HuH-7.5 (cell line): Measurements from ENCODE around the gene PLVAP.
"Not testable (repeated sequence)": the region's sequence is repeated elsewhere in the genome, so short reads cannot be mapped to it uniquely, and the experiment has no call there.

Experiments
- DNase-seq: peaks from one replicate; pipeline ENCODE4 v3.0.0; 2011; ENCODE audit warnings: low spot score

The PLVAP gene

DNA sequence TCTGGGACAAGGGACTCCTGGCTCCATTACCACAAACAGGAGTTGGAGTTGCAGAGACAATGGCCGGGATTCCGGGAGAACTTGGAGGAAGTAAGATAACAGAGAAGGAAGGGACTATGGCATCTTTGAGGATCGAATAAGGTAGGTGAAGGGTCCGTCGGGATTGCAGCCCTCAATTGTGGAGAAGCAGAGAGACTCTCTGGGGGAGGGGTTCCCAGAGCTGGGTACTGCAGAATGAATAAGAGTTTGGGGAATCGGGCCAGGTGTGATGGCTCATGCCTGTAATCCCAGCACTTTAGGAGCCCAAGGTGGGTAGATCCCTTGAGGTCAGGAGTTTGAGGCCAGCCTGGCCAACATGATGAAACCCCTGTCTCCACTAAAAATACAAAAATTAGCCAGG lies 24.5 kb upstream of the PLVAP start:
- no peak for DNase-seq

DNA sequence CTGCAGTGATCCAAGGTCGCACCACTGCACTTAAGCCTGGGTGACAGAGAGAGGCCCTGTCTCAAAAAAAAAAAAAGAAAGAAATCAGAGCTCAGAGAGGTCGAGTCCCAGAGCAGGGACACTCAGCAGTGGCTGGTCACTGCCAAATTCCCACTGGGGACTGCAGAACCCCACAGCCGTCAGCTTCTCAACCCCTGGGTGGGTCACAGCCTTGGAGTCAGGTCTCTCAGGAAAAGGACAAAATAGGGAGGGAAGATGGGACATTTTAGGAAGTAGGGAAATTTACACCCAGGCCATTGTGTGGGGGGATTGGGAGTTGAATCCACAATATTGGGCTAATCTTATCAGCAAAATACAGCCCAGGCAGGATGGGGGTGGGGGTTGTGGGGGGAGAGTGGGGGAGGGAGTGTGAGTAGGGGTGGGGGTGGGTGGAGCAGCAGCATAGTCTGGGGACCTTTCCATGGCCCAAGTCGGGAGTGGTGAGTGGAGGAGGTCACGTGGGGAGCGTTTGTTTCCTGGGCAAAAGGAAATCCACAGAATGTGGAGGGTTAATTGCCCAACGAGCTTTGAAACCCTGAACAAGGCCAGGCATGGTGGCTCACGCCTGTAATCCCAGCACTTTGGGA lies 21.9 kb upstream of the PLVAP start:
- peak; percentile 9 for DNase-seq

DNA sequence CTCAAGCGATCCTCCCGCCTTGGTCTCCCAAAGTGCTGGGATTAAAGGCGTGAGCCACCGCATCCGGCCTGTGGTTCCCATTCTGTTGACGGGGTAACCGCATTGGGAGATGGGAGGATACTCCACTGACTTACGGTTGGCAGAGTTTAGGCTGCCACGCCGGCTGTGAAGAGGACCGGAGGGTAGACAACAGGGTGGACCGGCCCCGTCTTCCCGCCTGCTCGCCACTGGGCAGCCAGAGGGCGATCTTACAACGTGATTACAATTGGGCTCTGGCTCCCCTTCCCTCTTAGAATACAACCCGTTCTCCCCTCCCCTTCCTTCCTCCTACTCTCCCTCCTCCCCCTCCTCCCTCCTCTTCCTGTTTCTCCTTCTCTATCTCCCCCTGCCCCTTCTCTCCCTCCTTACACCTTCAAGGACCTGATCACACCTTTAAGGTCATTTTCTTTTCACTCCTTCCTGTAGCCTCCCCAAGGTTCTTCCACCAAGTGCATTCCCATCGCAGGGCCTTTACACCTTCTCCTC lies 17.8 kb upstream of the PLVAP start:
- no peak for DNase-seq

DNA sequence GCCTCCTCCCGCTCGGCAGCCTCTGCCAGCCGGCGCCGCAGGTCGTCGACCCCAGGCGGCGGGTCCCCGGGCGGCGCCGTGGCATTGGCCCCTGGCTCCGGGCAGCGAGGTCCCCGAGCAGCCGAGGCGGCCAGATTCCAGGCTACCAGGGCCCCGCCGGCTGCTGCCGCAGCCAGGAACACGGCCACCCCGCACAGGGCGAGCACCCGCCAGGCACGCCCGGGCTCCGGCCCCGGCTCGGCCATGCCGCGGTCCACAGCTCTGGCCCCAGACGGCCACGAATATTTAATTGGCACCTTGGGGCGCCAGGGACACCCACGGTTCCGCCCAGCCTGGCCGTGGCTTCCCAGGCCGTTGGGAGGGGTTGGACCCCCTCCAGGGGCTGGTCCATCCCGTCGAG lies 16.8 kb upstream of the PLVAP start, which contains the start of gene CCDC194:
TSS of gene CCDC194 (minus strand) at position 283 of the 400 bp plus-strand sequence. CDS start at position 245, 38 bp downstream.
- no peak for DNase-seq

DNA sequence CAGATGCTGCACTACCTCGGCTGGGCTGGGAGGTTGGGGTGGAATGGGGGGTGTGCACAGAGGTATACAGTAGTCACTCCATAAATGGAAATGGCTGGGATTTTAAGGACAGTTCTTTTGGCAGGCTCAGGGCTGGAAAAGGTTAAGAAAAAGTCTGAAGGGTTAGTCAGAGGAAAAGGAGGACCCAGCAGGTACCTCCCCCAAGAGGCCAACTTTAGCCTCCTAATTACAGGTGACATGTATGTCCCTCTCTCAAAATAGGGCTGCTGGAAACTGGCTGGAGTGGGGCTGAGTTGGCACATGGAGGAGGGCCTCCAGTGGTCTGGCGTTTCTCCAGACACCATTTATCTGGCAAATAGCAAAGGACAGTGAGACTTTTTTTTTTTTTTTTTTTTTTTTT lies 15.9 kb upstream of the PLVAP start:
- no peak for DNase-seq

DNA sequence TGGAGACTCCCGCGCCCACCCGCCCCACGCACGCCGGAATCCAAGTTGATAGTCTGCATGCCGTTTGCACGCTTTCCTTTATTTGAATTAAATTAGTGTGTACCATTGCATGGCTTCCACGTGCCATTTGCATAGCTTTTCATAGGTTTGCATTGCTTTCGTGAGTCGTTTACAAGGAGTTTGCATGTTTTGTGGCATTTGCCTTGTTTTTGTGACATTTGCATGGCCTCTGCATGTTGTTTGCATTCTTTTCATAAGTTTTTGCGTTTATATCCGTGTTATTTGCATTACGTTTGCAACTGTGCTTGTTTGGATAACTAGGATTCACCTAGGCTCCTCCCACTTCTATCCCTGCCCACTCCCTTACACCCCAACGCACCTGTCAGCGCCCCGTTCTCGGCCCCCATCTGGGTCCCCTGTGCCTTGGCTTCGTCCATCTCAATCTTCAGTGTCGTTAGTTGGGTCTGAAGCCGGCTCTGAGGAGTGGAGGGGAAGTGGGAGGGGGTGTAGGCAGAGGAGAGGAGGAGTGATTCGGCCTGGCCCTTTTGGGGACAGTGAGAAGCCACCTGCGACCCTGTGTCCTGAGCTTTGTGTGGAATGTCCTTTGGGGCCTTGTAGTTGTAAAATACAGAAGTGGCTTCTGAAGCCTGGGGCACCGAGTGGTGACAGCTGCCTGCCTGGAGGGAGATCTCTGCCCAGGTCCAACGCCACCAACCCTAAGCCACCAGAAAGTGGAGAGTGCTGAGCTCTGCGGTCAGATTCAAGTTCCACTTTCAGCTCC lies 14.4 kb upstream of the PLVAP start:
- DNase-seq = peak; percentile 58

DNA sequence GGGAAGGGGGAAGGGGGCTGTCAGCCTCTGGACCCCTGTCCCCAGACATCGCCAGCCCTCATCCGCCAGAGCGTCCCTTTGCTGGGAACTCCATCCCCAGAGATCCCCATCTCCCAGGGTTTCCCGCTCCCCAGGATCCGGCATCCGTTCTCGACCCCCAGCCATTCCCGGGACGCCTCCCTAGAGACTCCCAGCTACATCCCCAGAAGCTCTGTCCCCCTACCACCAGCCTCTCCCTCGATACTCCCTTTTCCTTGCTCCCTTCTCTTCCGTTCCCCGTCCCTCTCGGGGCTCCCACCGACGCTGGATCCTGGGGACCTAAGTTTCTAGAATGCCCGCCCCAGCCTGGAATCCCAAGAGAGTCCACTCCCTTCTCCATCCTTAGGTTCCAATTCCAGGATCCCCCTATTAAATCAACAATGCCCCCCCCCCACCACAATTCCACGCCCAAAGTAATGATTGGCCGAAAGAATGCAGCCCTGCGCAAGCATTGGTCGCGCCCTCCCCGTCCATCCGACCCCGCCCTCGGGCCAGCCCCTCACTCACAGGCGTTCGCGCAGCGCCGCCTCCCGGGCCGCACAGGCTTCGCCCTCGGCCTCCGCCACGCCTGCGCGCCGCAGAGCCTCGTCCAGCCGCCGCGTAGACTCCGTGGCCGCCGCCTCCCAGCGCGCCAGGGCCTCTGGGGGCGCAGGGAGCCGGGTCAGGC lies 13.7 kb upstream of the PLVAP start:
- peak; percentile 98 for DNase-seq

DNA sequence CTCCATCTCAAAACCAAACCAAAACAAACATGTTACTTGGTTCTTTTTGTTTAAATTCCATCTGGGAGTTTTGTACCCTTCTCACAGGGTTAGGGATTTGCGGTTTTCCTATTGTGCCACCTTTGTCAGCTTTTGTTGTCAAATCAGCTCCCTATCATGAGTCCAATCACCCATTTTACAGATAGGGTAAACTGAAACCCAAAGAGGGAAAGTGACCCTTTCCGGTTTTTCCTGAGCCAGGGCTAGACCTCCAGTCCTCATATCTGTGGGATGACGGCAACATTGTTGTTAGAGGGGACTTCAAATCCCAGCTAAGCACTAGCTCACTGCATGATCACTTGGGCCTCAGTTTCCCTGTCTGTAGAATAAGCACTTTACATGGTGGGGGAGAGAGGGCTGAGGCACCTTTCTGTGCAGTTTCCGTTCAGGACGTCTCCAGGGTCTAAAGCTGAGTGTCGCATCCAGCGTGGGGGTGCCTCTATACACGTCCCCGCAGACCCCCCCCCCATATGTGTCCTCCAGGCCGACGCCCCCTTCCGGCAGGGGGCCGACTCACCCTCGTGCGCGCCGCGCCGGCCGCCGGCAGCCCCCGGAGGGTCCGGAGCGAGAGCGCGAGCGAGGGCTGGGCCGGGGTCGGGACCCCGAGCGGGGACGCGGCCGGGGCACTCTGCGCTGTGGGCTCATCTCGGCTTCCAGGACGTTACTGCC lies 13.0 kb upstream of the PLVAP start:
- DNase-seq = no peak

DNA sequence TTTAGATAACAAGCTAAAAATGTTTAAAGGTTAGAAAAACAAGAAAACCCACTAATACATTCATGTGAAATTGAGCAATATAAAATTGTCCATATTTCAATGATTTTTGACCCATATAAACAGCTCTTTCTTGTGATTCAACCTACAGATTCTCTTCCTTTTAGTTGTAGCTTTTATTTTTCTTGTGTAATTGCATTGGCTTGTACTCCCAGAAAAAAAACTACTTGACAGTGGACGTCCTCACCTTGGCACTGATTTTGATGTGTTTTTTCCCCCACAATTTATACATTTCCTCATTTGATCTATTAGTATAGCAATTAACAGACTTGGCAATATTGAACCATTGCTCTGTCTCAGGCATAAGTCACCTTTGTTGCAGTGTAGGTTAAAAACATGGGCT lies 12.1 kb upstream of the PLVAP start:
- no peak for DNase-seq

DNA sequence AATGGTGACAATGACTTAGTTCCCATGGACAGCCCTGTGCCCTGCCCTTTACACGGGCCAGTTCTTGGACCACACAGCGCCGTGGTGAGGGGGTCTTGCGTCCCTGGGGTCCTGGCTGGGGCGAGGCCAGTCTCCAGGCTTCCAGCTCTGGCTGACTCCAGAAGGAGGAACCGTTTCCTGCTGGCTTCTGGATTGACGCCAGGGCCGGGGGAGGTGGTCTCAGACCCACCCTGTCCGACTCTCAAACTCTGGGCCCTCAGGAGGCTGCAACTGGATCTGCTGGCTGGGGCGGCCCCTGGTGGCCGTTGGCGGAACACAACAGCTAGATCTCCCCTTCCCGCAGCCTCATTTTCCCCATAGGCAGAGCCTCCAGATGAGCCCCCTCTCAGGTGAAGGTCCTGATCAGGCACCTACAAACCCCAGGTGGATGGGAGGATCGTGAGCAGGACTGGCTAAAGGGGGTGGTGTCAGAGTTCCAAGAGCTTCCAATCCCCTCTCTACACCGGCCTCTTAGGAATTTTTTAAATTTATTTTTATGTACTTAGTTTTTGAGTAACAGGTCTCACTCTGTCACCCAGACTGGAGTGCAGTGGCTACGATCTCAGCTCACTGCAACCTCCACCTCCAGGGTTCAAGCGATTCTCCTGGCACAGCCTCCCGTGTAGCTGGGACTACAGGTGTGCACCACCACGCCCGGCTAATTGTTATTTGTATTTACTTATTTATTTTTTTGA lies 8.9 kb upstream of the PLVAP start:
- DNase-seq = peak; percentile 80

DNA sequence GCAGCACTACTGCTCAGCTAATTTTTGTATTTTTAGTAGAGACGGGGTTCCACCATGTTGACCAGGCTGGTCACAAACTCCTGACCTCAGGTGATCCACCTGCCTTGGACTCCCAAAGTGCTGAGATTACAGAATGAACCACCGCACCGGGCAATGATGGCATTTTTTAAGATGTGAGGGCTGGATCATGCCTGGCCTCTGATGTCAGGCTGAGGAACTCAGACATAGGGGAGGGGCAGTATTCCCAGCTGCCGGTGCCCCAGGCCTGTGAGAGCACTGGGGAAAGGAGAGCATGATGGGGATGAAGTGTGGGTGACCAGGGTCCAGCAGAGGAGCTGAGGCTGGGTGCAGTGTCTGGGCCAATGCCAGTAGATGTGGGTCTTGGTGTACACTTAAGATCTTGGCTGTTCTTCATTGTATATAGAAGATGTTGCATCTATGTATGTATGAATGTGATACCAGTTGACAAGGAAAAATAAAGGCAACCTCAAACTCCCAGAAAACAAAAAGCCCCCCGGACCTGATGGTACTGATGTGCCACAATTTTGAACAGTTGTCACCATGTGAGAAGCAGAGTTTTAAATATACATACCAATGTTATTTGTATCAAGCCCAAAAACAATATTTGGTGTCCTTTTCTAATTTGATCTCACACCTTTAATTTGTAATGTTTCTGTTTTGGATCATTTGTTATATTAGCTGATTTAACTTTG lies 3.4 kb upstream of the PLVAP start:
- DNase-seq = no peak

DNA sequence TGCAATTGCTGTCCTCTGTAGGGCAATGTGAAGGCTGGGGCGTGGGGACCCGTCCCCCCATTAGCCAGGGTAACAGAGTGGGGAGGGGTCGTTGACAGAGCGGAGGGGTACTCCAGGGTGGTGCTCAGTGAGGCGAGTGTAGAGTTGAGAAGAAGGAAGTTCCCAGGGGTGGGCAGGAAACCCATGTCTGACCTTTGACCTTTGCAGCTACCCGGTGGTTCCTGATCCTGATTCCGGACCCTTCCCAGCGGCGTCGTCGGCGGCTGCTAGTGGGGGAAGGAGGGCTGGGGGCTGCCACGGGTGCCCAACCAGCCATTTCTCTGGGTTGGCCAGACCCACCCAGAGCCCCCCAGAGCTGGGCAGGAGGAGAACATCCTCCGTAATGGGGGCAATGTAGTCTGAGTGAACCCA lies 2.1 kb upstream of the PLVAP start:
- DNase-seq = no peak

DNA sequence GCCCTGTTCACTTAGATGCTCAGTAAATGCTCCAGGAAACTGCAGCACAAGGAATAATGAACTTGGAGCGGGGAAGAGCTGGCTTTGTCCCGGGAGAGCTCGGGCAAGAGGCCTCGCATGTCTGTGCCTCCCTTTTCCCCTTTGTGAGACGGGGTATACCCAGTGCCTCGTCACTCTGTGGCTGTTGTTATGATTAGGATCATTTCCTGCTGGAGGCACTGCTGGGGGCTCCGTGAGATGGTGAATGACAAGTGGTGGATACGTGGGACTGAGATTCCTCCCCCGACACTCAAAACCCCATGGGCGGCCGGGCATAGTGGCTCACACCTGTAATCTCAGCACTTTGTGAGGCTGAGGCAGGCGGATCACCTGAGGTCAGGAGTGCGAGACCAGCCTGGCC lies 1.1 kb upstream of the PLVAP start:
- DNase-seq = no peak

DNA sequence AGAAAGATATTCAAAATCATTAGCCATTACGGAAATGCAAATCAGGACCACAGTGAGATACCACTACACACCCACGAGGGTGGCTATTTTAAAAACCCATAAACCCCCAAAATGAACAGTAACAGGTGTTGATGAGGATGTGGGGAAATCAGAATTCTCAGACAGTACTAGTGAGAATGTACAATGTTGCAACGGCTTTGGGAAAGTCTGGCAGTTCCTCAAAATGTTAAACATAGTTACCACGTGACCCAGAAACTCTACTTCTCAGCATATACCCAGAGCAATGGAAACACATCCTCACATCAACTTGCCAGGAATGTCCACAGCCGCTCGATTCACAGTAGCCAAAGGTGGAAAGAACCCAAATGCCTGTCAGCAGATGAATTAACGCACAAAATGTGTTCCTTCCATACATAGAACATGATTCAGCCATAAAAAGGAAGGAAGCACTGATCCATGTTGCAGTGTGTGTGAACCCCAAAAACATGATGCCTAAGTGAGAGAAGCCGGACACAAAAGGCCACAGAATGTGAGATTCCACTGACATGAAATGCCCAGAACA lies 7.0 kb downstream of the PLVAP start:
- DNase-seq = no peak

DNA sequence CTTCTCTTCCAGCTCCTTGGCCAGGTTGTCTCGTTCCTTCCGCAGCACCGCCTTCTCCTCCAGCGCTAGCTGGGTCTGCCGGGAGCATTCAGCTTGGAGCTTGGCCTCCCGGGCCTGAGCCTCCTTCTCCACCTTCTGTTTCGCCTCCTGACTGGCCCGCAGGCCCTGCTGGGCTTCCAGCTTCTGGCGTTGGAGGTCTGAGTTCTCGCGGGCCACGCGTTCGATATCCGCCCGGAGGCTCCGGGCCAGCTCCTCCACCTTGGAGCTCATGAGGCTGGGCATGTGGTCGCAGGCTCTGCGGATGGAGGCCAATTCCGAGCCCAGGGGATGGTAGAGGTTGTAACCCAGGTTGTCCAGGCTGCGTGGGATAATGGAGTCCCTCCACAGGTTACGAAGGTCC lies 11.8 kb downstream of the PLVAP start:
- DNase-seq = no peak

DNA sequence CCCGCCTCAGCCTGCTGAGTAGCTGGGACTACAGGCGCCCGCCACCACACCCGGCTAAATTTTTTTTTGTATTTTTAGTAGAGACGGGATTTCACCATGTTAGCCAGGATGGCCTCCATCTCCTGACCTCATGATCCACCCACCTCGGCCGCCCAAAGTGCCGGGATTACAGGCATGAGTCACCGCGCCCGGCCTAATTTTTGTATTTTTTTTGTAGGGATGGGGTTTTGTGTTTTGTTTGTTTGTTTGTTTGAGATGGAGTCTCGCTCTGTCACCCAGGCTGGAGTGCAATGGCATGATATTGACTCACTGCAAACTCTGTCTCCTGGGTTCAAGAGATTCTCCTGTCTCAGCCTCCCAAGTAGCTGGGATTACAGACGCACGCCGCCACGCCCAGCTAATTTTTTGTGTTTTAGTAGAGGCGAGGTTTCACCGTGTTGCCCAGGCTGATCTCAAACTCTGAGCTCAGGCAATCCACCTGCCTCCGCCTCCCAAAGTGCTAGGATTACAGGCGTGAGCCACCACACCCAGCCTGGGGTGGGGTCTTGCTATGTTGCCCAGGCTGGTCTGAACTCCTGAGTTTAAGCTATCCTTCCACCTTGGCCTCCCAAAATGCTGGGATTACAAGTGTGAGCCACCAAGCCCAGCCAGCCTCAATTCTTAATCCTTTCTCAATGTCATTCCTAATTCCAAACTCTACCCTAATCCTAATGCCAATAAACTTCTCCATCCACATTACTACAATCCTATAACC lies 13.1 kb downstream of the PLVAP start:
- not testable (repeated sequence) for DNase-seq

DNA sequence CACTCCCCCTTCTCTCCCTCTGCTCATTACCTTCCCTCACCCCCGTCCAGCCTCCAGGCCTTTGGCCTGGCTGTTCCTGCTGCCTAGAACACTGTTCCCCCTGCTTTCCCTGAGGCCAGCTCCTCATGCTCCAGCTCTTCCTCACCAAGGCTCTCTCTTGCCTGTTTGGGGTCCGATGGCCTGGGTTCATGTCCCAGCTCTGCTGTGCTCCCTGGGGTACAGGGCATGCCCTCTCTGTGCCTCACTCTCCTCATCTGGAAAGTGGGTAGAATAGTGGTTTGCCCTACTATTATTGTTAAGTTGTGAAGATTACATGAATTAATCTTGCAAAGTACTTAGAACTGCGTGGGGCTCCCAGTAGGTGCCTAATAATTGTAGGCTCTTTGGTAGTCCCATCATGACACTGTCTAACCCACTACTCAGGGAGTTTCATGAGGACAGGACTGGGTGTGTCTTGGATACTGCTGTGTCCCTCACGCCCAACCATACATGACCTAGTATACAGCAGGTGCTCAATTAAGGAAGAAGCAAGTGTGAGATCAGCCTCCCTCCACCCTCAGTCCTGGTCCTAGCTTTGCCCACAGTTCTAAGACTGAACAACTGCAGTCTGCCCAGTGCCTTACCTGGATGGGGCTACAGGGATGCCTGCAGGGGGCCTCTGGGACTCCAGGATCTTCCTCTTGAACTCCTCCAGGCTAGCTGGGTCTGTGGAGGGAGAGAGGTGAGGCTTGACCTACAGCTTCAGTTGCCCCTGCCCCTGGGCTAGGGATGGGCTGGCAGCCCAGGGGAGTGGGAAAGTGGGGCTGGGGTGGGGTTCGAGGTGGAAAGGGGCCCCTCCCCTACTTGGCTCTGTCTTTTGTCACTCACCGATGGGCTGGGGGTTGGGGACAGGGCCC lies 17.0 kb downstream of the PLVAP start:
- DNase-seq = no peak

DNA sequence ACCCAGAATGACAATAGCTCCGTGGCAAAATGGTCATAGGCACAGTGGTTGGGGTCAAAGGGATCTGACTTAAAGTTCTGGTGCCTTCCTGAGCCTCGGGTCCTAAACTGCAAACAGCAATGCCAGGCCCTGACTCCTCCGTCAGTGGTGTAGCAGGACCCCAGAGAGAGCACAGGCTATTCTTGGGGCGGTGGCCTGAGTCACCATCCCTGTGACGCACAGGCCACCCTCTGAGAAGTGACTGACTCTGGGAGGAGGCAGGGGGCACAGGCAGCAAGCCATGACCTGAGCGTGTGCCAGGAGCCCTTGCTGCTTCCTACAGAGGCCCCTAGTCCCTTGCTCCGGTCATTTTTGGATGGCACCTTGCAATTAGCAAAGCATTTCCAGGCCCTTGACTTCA lies 18.7 kb downstream of the PLVAP start:
- no peak for DNase-seq

DNA sequence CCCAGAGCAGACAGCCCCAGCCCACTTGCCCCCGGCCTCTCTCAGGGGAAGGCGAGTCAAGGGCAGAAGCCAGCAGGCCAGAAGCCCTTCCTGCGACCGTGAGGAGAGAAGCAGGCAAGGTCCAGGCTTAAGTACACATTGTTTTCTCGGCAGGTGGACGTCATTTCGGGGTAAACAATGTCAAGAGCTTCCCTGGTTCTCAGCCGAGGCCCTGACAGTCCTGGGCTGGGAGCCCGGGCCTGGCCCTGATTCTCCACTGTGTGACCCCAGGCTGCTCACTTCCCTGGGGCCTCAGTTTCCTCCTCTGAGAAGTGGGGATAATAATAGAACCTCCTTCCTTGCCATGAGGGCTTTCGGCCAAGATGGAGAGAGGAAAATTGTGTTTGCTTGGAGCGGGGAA lies 19.4 kb downstream of the PLVAP start:
- DNase-seq = no peak
